ENCODE results near the gene KLHL6.

The KLHL6 gene

DNA sequence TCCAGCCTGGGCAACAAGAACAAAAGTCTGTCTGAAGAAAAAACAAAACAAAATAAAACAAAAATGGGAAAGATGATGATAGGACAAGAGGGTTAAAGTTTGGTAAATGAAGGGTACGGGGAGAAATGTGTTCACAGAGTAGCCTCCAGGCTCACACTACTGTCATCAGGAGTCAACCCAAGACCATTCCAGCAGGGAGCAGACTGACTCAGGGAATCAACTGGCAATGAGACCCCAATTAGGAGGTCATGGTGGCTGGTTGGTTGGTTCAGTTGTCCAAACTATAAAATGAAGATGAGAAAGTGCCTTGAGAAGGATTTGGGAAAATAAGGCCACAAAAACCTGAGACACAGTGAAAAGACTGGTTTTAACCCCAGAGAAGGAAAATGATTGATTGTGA is 51.8 kb downstream of the KLHL6 start:
- H3K27ac ChIP-seq: no peak overlapping the region
- no peak for TF ChIP-seq CTCF (IDR thresholded peaks at IDR 0.05)
- TF ChIP-seq ZFX (IDR thresholded peaks at IDR 0.05; ENCODE audit: borderline replicate concordance): no peak

DNA sequence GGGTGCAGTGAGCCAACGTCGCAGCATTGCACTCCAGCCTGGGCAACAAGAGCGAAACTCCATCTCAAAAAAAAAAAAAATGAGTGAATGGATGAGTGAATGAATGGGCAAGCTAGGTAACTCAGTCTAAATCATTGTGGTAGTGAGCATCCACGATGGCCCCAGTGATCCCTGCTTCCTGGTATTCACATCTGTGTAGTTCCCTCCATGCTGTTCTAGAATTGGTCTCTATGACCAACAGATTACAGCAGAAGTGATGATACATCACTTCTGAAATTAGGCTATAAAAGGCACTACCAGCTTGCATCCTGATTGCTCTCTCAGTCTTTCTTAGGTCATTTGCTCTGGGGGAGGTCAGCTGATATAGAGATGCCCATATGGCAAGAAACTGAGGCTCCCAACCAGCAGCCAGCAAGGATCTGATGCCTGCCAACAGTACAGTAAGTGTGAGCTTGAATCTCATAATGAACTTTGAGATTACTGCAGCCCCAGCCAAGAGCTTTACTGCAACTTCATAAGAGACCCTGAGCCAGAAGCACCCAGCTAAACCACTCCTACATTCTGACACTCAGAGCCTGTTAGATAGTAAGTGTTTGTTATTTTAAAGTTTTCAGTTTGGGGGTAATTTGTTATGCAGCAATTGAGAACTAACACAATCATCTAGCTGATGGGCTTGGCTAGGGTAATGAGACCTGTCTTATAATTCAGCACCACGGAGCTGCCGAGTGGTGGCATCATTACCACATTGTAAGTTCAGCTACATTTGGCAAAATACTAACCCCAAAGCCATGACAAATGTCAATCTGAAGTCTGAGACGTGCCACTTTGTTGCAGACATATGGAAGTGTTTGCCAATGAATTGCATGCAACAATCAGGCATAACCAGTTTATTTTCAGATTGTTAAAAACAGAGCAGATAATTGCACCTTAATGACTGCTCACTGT is 53.0 kb downstream of the KLHL6 start:
- no peak for TF ChIP-seq ZFX (IDR thresholded peaks at IDR 0.05; ENCODE audit: borderline replicate concordance)
- TF ChIP-seq CTCF (IDR thresholded peaks at IDR 0.05): 0 out of 2 replicates have a peak, but pooled peaks have one; percentile 10
- no peak overlapping the region for H3K27ac ChIP-seq

DNA sequence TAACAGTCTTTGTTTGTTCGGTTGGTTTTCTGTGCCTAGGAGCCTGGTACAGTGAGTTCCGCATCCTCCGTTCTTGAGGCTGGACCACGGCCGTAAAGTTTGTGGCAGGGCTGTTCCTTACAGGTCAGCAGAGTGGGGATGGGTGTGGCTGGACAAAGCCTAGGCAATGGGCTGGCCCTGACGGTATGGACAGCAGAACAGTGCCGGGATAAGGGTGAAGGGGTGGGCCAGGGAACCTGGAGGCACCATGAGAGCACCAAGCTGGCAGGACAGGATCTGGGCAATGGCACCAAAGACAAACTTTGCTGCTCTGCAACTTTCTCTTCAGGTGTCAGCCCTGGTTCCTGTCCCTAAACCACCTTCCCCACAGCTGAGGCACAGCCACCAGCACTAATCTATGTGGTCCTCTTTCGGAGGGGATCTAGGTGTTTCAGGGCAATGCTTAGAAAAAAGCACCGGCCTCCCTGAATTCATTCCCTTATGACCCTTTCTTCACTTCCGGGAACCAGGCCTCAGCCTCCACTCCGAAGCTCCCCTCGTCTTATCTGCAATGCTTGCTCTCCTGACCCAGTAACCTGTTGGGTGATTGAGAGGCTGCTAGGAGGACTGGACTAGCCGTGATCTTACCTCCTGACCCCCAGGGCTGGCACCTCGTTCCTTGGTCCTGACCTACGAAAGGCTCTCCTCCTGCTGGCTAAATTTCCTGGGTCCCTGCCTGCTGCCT is 54.4 kb downstream of the KLHL6 start:
- no peak for TF ChIP-seq CTCF (IDR thresholded peaks at IDR 0.05)
- TF ChIP-seq ZFX (IDR thresholded peaks at IDR 0.05; ENCODE audit: borderline replicate concordance): no peak

GRCh38 chr3:183500319-183500718 is 55.2 kb downstream of the KLHL6 start:
- H3K27ac ChIP-seq: no peak overlapping the region
- TF ChIP-seq ZFX (IDR thresholded peaks at IDR 0.05; ENCODE audit: borderline replicate concordance): no peak
- no peak for TF ChIP-seq CTCF (IDR thresholded peaks at IDR 0.05)

More for the DNA sequence above, 54.4 kb downstream of the KLHL6 start:
- H3K27ac ChIP-seq: no peak overlapping the region

DNA sequence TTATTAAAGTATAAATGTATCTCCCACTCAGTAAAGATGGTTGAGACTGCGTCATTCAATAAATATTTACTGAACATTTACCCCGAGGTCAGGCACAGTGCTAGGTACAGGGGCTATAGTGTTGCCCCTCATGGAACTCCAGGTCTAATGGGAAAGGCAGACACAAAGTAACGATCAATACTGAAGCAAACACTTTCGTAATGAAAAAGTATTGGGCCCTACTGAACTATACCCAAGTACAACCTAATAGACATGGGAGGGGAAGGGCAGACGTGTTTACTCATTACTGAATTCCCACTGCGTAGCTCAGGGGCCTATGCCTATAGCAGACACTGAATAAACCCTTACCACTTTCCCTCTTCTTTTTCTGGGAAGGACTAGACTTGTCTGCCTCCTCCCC is 56.9 kb downstream of the KLHL6 start:
- TF ChIP-seq CTCF (IDR thresholded peaks at IDR 0.05) (no peak), ZFX (IDR thresholded peaks at IDR 0.05; ENCODE audit: borderline replicate concordance) (no peak)
- H3K27ac ChIP-seq: no peak overlapping the region

DNA sequence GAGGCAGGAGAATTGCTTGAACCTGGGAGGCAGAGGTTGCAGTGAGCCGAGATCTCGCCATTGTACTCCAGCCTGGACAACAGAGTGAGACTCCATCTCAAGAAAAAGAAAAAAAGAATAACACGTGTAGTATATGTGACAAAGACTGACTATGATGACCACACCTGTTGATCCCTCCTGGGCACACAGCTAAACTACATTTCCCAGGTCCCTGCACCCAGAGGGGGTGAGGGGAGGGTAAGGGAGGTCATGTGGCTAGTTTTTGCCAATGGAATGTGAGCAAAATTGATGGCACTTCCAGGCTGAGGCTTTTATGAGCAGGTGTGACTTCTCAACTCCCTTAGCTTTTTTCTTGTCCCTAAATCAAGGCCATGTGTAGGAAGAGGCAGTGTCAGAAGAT is 58.2 kb downstream of the KLHL6 start:
- H3K27ac ChIP-seq: no peak overlapping the region
- TF ChIP-seq ZFX (IDR thresholded peaks at IDR 0.05; ENCODE audit: borderline replicate concordance) (no peak), CTCF (IDR thresholded peaks at IDR 0.05) (no peak)

DNA sequence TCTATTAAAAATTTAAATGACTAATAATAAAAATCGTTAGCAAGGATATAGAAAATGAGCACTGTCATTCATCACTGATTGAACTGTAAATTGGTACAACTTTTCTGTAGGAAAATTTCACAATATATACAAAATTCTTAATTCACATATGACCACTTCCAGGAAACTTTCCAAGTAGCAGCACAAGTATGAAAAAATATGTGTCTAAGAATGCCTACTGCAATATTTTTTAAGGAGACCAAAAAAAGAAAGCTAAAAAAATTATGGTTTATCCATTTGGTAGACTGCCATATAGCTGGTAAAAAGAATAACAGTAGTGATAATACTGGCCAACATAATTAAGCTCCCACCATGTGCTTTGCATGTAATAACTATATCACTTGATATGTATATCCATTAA is 59.2 kb downstream of the KLHL6 start:
- TF ChIP-seq ZFX (IDR thresholded peaks at IDR 0.05; ENCODE audit: borderline replicate concordance): no peak
- TF ChIP-seq CTCF (IDR thresholded peaks at IDR 0.05): no peak

More for the DNA sequence above, 59.2 kb downstream of the KLHL6 start:
- H3K27ac ChIP-seq: no peak overlapping the region
